Middle frontal gyrus (tissue), 1 donor: ENCODE data around the gene HDAC4.

ENCODE experiments used
- DNase-seq: peaks from one replicate; pipeline ENCODE4 v3.0.0-alpha.2; 2015; ENCODE audit warnings: low spot score; ENCODE audit errors: extremely low spot score

The HDAC4 gene

GRCh38 chr2:239192456-239192855 lies 208.4 kb downstream of the HDAC4 start:
- no peak for DNase-seq

- no peak for DNase-seq
These were observed 209.6 kb downstream of the HDAC4 start for GRCh38 chr2:239190921-239191885.

GRCh38 chr2:239190361-239190760 lies 210.5 kb downstream of the HDAC4 start:
- DNase-seq = no peak

- DNase-seq = no peak
These were observed 211.1 kb downstream of the HDAC4 start for GRCh38 chr2:239189711-239190131.

- DNase-seq = no peak
These were observed 212.3 kb downstream of the HDAC4 start for GRCh38 chr2:239188536-239188935.

GRCh38 chr2:239187464-239188253 lies 213.2 kb downstream of the HDAC4 start:
- no peak for DNase-seq

GRCh38 chr2:239186516-239187357 lies 214.1 kb downstream of the HDAC4 start:
- no peak for DNase-seq

- no peak for DNase-seq
These were observed 215.6 kb downstream of the HDAC4 start for GRCh38 chr2:239184968-239185903.

GRCh38 chr2:239184179-239184578 lies 216.6 kb downstream of the HDAC4 start:
- no peak for DNase-seq

- DNase-seq = no peak
These were observed 217.6 kb downstream of the HDAC4 start for GRCh38 chr2:239182981-239183791.

- no peak for DNase-seq
These were observed 218.8 kb downstream of the HDAC4 start for GRCh38 chr2:239181903-239182581.

- DNase-seq = no peak
These were observed 219.5 kb downstream of the HDAC4 start for GRCh38 chr2:239181074-239181902.

GRCh38 chr2:239180526-239181073 lies 220.2 kb downstream of the HDAC4 start:
- no peak for DNase-seq

- no peak for DNase-seq
These were observed 220.9 kb downstream of the HDAC4 start for GRCh38 chr2:239179851-239180371.

GRCh38 chr2:239178954-239179353 lies 221.9 kb downstream of the HDAC4 start:
- DNase-seq = no peak

GRCh38 chr2:239178484-239178883 lies 222.3 kb downstream of the HDAC4 start:
- no peak for DNase-seq

GRCh38 chr2:239177908-239178307 lies 222.9 kb downstream of the HDAC4 start:
- no peak for DNase-seq
